HepG2 (cell line): ENCODE results near the gene NR2F6. TPM values are rescaled to one million over a fixed set of nuclear protein-coding genes. Genes with fewer than 3 reads are reported as not detected.
A peak's percentile ranks its signal among the peaks of the same experiment; 100 is the strongest.

ENCODE experiments used
- ARNT ChIP-seq: fragments of 450-650 bp; IDR thresholded peaks from 2 replicates; pipeline ENCODE4 v1.6.1; 2017
- BRCA1 ChIP-seq: sonication (generic); formaldehyde crosslinking; IDR thresholded peaks from 2 replicates; pipeline ENCODE4 v1.4.0; 2020; ENCODE audit warnings: missing genetic modification reagents
- FOXP1 ChIP-seq, 2 experiments: fragments of 450-650 bp in 1 of 2; IDR thresholded peaks; 2 replicates each; pipeline ENCODE4 v1.6.1; 2017 to 2018; ENCODE audit warnings: antibody characterized with exemption in 1 of 2
- IKZF5 ChIP-seq: IDR thresholded peaks from 2 replicates; pipeline ENCODE4 v1.6.1; 2018; ENCODE audit warnings: missing genetic modification reagents, mild to moderate bottlenecking, missing compliant biosample characterization
- MTF2 ChIP-seq: sonication (generic); formaldehyde crosslinking; IDR thresholded peaks from 2 replicates; pipeline ENCODE4 v1.5.0; 2020; ENCODE audit warnings: missing genetic modification reagents, borderline replicate concordance
- NCOR1 ChIP-seq: fragments of 200-600 bp; sonication (generic); IDR thresholded peaks from 2 replicates; pipeline ENCODE4 v1.7.0; 2017; ENCODE audit warnings: antibody characterized with exemption, low read length, borderline replicate concordance
- RFX1 ChIP-seq: fragments of 450-650 bp; IDR thresholded peaks from 2 replicates; pipeline ENCODE4 v1.6.1; 2017
- SOX6 ChIP-seq, 2 experiments: fragments of 450-650 bp in 1 of 2; sonication (generic) in 1 of 2; formaldehyde crosslinking in 1 of 2; IDR thresholded peaks; 2 replicates each; pipeline versions ENCODE4 v1.4.0 to v1.6.1; 2017 to 2020; ENCODE audit warnings: antibody characterized with exemption in 1 of 2, mild to moderate bottlenecking in 1 of 2, missing genetic modification reagents in 1 of 2
- SRSF1 ChIP-seq: fragments of 200-400 bp; formaldehyde crosslinking; optimal IDR thresholded peaks from 2 replicates; pipeline ENCODE3; 2017; ENCODE audit warnings: mild to moderate bottlenecking, low read depth, low read length, moderate library complexity
- TAF1 ChIP-seq: sonication (generic); formaldehyde crosslinking; IDR thresholded peaks from 2 replicates; pipeline ENCODE4 v1.4.0; 2020; ENCODE audit warnings: missing genetic modification reagents
- ZBTB7B ChIP-seq: sonication (generic); formaldehyde crosslinking; IDR thresholded peaks from 2 replicates; pipeline ENCODE4 v1.4.0; 2020; ENCODE audit warnings: missing genetic modification reagents
- ZMAT3 ChIP-seq: sonication (generic); formaldehyde crosslinking; conservative IDR thresholded peaks from 2 replicates; pipeline ENCODE4 v1.7.0; 2021; ENCODE audit warnings: missing genetic modification reagents
- ZNF274 ChIP-seq: sonication (generic); formaldehyde crosslinking; IDR thresholded peaks from 2 replicates; pipeline ENCODE4 v1.5.1; 2020; ENCODE audit warnings: mild to moderate bottlenecking, missing genetic modification reagents
- ZNF335 ChIP-seq: sonication (generic); formaldehyde crosslinking; IDR thresholded peaks from 2 replicates; pipeline ENCODE4 v1.4.0; 2020; ENCODE audit warnings: missing genetic modification reagents
- ZNF34 ChIP-seq: sonication (generic); formaldehyde crosslinking; IDR thresholded peaks from 2 replicates; pipeline ENCODE4 v1.4.0; 2020; ENCODE audit warnings: mild to moderate bottlenecking, missing genetic modification reagents, borderline replicate concordance
- ZNF572 ChIP-seq: sonication (generic); formaldehyde crosslinking; IDR thresholded peaks from 2 replicates; pipeline ENCODE4 v1.5.1; 2020; ENCODE audit warnings: mild to moderate bottlenecking, missing genetic modification reagents
- ZNF709 ChIP-seq: sonication (generic); formaldehyde crosslinking; IDR thresholded peaks from 2 replicates; pipeline ENCODE4 v1.5.0; 2020; ENCODE audit warnings: mild to moderate bottlenecking, missing genetic modification reagents
- polyA plus RNA-seq, 8 experiments: library from polyadenylated mRNA; depleted of rRNA in 3 of 8; stranded (reverse) in 7 of 8; unstranded in 1 of 8; fragments of >200 nt; fragmentation: Illumina TruSeq in 4 of 8; extraction: Trizol in 4 of 8; gene quantifications; 2 replicates each; pipeline versions ENCODE4 v1.2.1 to v1.2.3, GENCODE V29; 2011 to 2016; ENCODE audit warnings: low read depth in 4 of 8, missing spikeins in 1 of 8, mixed read lengths in 1 of 8; ENCODE audit not compliant: insufficient read depth in 1 of 8
- total RNA-seq, 5 experiments: library from RNA; depleted of rRNA; stranded (reverse); fragments of >200 nt; fragmentation: Illumina TruSeq; extraction: Trizol; gene quantifications; 2 replicates each; pipeline ENCODE4 v1.2.3, GENCODE V29; 2016; ENCODE audit warnings: low read depth in 1 of 5
- TF ChIP-seq, protein P1 (sequence below), 2 experiments: sonication (generic) in 1 of 2; formaldehyde crosslinking in 1 of 2; IDR thresholded peaks; 2 replicates each; pipeline versions ENCODE4 v1.4.0 to v1.6.1; 2016 to 2020; ENCODE audit warnings: borderline replicate concordance in 1 of 2, low read depth in 1 of 2, mild to moderate bottlenecking in 1 of 2, missing genetic modification reagents in 1 of 2
- TF ChIP-seq, protein P2 (sequence below): IDR thresholded peaks from 2 replicates; pipeline ENCODE4 v1.6.1; 2016; ENCODE audit warnings: missing compliant biosample characterization, missing genetic modification reagents, borderline replicate concordance
- TF ChIP-seq, protein P3 (sequence below): sonication (generic); formaldehyde crosslinking; IDR thresholded peaks from 2 replicates; pipeline ENCODE4 v1.8.0; 2022; ENCODE audit warnings: mild to moderate bottlenecking, missing genetic modification reagents
- TF ChIP-seq, protein P4 (sequence below): IDR thresholded peaks from 2 replicates; pipeline ENCODE4 v1.6.1; 2016; ENCODE audit warnings: mild to moderate bottlenecking

NR2F6 gene
- total and polyA plus RNA-seq, 2 of the 13 experiments (the other 11 are each of a cell fraction or from before 2014, with no cell fraction given), result 30.9 to 72.4 TPM

- TF ChIP-seq IKZF5, result 0 out of 2 replicates have a peak, but pooled peaks have one; percentile 40
- TF ChIP-seq ZNF274 (CRISPR knock-in tag), result no peak
- no peak for TF ChIP-seq ZNF335 (CRISPR knock-in tag)
- TF ChIP-seq, protein P1, sequence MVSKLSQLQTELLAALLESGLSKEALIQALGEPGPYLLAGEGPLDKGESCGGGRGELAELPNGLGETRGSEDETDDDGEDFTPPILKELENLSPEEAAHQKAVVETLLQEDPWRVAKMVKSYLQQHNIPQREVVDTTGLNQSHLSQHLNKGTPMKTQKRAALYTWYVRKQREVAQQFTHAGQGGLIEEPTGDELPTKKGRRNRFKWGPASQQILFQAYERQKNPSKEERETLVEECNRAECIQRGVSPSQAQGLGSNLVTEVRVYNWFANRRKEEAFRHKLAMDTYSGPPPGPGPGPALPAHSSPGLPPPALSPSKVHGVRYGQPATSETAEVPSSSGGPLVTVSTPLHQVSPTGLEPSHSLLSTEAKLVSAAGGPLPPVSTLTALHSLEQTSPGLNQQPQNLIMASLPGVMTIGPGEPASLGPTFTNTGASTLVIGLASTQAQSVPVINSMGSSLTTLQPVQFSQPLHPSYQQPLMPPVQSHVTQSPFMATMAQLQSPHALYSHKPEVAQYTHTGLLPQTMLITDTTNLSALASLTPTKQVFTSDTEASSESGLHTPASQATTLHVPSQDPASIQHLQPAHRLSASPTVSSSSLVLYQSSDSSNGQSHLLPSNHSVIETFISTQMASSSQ (IDR thresholded peaks at IDR 0.05; ENCODE audit: low read depth), result no peak
- TF ChIP-seq, protein P1 (CRISPR knock-in tag; IDR thresholded peaks at IDR 0.05; ENCODE audit: borderline replicate concordance), result no peak; the same call in 1 of the 2 replicates
- no peak for TF ChIP-seq ZBTB7B (CRISPR knock-in tag)
- no peak for TF ChIP-seq SOX6 (IDR thresholded peaks at IDR 0.05)
- TF ChIP-seq SOX6 (CRISPR knock-in tag; IDR thresholded peaks at IDR 0.05), result peak; percentile 19; the same call in 1 of the 2 replicates
- TF ChIP-seq, protein P2, sequence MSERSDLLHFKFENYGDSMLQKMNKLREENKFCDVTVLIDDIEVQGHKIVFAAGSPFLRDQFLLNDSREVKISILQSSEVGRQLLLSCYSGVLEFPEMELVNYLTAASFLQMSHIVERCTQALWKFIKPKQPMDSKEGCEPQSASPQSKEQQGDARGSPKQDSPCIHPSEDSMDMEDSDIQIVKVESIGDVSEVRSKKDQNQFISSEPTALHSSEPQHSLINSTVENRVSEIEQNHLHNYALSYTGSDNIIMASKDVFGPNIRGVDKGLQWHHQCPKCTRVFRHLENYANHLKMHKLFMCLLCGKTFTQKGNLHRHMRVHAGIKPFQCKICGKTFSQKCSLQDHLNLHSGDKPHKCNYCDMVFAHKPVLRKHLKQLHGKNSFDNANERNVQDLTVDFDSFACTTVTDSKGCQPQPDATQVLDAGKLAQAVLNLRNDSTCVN (CRISPR knock-in tag), result 0 out of 2 replicates have a peak, but pooled peaks have one; percentile 41
- no peak for TF ChIP-seq ZMAT3 (CRISPR knock-in tag)
- no peak for TF ChIP-seq NCOR1
- TF ChIP-seq MTF2 (CRISPR knock-in tag), result no peak
- TF ChIP-seq, protein P3, sequence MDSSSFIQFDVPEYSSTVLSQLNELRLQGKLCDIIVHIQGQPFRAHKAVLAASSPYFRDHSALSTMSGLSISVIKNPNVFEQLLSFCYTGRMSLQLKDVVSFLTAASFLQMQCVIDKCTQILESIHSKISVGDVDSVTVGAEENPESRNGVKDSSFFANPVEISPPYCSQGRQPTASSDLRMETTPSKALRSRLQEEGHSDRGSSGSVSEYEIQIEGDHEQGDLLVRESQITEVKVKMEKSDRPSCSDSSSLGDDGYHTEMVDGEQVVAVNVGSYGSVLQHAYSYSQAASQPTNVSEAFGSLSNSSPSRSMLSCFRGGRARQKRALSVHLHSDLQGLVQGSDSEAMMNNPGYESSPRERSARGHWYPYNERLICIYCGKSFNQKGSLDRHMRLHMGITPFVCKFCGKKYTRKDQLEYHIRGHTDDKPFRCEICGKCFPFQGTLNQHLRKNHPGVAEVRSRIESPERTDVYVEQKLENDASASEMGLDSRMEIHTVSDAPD (CRISPR knock-in tag), result 0 out of 2 replicates have a peak, but pooled peaks have one; percentile 46
- TF ChIP-seq ZNF34, result no peak
- TF ChIP-seq, protein P4, sequence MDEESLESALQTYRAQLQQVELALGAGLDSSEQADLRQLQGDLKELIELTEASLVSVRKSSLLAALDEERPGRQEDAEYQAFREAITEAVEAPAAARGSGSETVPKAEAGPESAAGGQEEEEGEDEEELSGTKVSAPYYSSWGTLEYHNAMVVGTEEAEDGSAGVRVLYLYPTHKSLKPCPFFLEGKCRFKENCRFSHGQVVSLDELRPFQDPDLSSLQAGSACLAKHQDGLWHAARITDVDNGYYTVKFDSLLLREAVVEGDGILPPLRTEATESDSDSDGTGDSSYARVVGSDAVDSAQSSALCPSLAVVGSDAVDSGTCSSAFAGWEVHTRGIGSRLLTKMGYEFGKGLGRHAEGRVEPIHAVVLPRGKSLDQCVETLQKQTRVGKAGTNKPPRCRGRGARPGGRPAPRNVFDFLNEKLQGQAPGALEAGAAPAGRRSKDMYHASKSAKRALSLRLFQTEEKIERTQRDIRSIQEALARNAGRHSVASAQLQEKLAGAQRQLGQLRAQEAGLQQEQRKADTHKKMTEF (CRISPR knock-in tag), result peak; percentile 72
- TF ChIP-seq TAF1 (CRISPR knock-in tag), result peak; percentile 31; the same call in 1 of the 2 replicates
- no peak for TF ChIP-seq ZNF572 (CRISPR knock-in tag)
- TF ChIP-seq ZNF709, result no peak
- no peak for TF ChIP-seq BRCA1 (CRISPR knock-in tag)
- TF ChIP-seq ARNT, result no peak
- TF ChIP-seq SRSF1, result no peak
- 0 out of 2 replicates have a peak, but pooled peaks have one; percentile 8 for TF ChIP-seq FOXP1 (IDR thresholded peaks at IDR 0.05)
- peak; percentile 20; the same call in 1 of the 2 replicates for TF ChIP-seq FOXP1 (CRISPR knock-in tag; IDR thresholded peaks at IDR 0.05)
- TF ChIP-seq RFX1, result no peak
These were observed 9.5 kb upstream of the NR2F6 start (continued) for GRCh38 chr19:17255150-17255621.
